HG02571 (cell line): ENCODE data around the gene SH3PXD2A.
A peak's percentile ranks its signal among the peaks of the same experiment; 100 is the strongest.
"Not testable (repeated sequence)": the region's sequence is repeated elsewhere in the genome, so short reads cannot be mapped to it uniquely, and the experiment has no call there.

Experiments used
- ATAC-seq: cut with Tn5 transposase; IDR thresholded peaks from one replicate; pipeline ENCODE4 v1.9.1; 2021; ENCODE audit warnings: mild to moderate bottlenecking, moderate library complexity; ENCODE audit not compliant: unreplicated experiment

The SH3PXD2A gene

GRCh38 chr10:103673606-103674005 lies 181.8 kb downstream of the SH3PXD2A start:
- ATAC-seq, result no peak

- ATAC-seq, result no peak
These were observed 183.0 kb downstream of the SH3PXD2A start for GRCh38 chr10:103672345-103672744.

- ATAC-seq, result no peak
These were observed 184.1 kb downstream of the SH3PXD2A start for GRCh38 chr10:103671126-103671895.

GRCh38 chr10:103669944-103670343 lies 185.4 kb downstream of the SH3PXD2A start:
- ATAC-seq, result no peak

GRCh38 chr10:103669243-103669929 lies 186.0 kb downstream of the SH3PXD2A start:
- no peak for ATAC-seq

GRCh38 chr10:103668351-103669242 lies 186.8 kb downstream of the SH3PXD2A start:
- no peak for ATAC-seq

- no peak for ATAC-seq
These were observed 188.0 kb downstream of the SH3PXD2A start for GRCh38 chr10:103667356-103667755.

GRCh38 chr10:103666762-103667150 lies 188.6 kb downstream of the SH3PXD2A start:
- no peak for ATAC-seq

- no peak for ATAC-seq
These were observed 189.2 kb downstream of the SH3PXD2A start for GRCh38 chr10:103666087-103666761.

- no peak for ATAC-seq
These were observed 190.1 kb downstream of the SH3PXD2A start for GRCh38 chr10:103665162-103665889.

GRCh38 chr10:103663802-103664201 lies 191.6 kb downstream of the SH3PXD2A start:
- no peak for ATAC-seq

GRCh38 chr10:103663236-103663635 lies 192.1 kb downstream of the SH3PXD2A start:
- ATAC-seq, result no peak

GRCh38 chr10:103662704-103663103 lies 192.7 kb downstream of the SH3PXD2A start:
- not testable (repeated sequence) for ATAC-seq

- ATAC-seq, result no peak
These were observed 194.0 kb downstream of the SH3PXD2A start for GRCh38 chr10:103661198-103661950.

GRCh38 chr10:103660364-103661197 lies 194.8 kb downstream of the SH3PXD2A start:
- peak; percentile 30 for ATAC-seq

GRCh38 chr10:103659674-103660363 lies 195.6 kb downstream of the SH3PXD2A start:
- peak; percentile 74 for ATAC-seq

- no peak for ATAC-seq
These were observed 197.3 kb downstream of the SH3PXD2A start for GRCh38 chr10:103658049-103658577.
